ENCODE measurements around the gene ZNF516.

The ZNF516 gene

GRCh38 chr18:76392349-76392748, 102.7 kb downstream of the ZNF516 start:
- DNase-seq (ENCODE audit: insufficient read length, low spot score) (no peak), FAIRE-seq (no peak)
- no peak for TF ChIP-seq POLR2A (IDR thresholded peaks at IDR 0.05; ENCODE audit: low read depth, low read length)

- FAIRE-seq, result no peak
- no peak for DNase-seq (ENCODE audit: insufficient read length, low spot score)
- TF ChIP-seq POLR2A (IDR thresholded peaks at IDR 0.05; ENCODE audit: low read depth, low read length), result no peak
These were observed 103.3 kb downstream of the ZNF516 start for GRCh38 chr18:76391746-76392145.

DNA sequence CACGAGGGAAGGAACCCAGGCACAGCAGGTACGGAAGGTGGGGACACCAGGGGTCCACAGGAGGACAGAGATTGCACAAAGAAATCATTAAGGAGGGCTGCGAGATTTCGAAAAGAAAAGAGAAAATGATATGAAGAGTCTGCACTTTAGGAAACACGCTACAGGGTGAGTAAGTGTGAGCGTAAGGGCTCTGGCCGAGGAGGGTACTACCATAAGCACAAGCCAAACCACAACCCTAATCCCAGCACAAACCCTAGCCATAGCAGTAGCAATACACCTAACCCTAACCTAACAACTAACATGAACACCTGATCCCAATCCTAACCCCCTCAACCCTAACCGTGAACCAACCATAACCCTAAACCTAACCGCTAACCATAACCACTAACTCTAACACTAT, 104.0 kb downstream of the ZNF516 start:
- no peak for TF ChIP-seq POLR2A (IDR thresholded peaks at IDR 0.05; ENCODE audit: low read depth, low read length)
- FAIRE-seq (no peak), DNase-seq (ENCODE audit: insufficient read length, low spot score) (no peak)

- DNase-seq (ENCODE audit: insufficient read length, low spot score) (no peak), FAIRE-seq (no peak)
- no peak for TF ChIP-seq POLR2A (IDR thresholded peaks at IDR 0.05; ENCODE audit: low read depth, low read length)
These were observed 104.5 kb downstream of the ZNF516 start for GRCh38 chr18:76390452-76391035.

DNA sequence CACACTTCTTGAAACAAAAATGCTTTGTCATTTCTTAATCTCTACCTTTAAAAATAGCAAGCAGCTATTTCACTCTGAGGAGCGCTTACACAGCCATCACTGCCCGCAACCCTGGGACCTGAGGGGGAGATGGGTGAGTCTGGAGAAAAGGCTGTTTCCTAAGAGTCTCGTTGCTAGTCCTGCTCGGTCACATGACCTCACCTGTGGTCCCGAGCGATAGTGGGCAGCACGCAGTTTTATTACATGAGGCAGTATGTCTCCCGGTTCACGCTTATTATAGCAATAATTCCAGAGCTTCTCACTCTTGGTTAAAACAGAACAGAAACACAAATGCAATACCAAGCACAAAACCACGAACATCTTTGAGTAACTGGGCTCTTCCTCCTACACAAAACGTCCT, 105.3 kb downstream of the ZNF516 start:
- no peak for TF ChIP-seq POLR2A (IDR thresholded peaks at IDR 0.05; ENCODE audit: low read depth, low read length)
- DNase-seq (ENCODE audit: insufficient read length, low spot score), result no peak
- FAIRE-seq, result no peak

DNA sequence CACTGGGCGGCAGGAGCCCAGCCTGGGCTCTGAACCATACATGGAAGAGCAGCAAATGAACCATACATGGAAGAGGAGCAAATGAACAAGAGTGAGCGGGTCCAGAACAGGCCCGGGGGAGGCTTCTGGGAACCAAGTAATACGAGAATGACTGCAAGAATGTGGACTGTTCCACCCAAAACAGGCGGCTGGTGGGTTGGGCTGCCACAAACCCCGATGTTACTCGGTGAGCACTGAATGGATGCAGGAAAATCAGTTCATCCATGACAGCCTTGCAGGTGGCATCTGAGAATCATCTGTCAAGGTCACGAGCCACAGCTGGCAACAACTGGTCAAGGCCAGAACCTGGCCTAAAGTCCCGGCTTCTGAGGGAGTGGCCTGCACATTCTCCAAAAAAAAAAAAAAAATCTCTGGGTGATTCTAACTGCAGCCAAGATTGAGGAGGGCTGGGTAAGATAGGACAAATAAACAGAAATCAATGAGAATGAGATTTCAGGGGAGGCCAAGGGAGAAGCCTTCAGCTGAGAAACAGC, 106.1 kb downstream of the ZNF516 start:
- no peak for DNase-seq (ENCODE audit: insufficient read length, low spot score)
- no peak for TF ChIP-seq POLR2A (IDR thresholded peaks at IDR 0.05; ENCODE audit: low read depth, low read length)
- no peak for FAIRE-seq

- TF ChIP-seq POLR2A (IDR thresholded peaks at IDR 0.05; ENCODE audit: low read depth, low read length), result no peak
- no peak for DNase-seq (ENCODE audit: insufficient read length, low spot score)
- FAIRE-seq, result no peak
These were observed 106.8 kb downstream of the ZNF516 start for GRCh38 chr18:76388261-76388660.

DNA sequence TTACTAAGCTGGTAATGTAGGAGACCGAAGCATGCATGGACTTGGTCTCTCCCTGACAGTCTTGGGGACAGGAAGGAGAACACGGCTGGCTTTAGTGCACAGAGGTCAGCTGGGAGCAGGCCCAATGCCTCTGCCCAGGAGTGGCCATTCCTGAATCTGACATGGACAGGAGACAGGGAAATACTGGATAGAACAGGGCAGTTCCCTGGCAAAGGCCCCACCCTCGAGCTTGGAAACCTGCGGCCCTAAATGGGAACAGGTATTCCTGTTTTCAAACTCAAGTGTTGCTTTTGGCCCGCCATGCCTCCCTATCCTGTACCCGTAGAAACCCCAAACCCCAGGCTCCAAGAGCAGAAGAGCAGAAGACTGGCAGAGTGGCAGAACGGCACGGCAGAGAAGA, 107.4 kb downstream of the ZNF516 start:
- FAIRE-seq (no peak), DNase-seq (ENCODE audit: insufficient read length, low spot score) (no peak)
- TF ChIP-seq POLR2A (IDR thresholded peaks at IDR 0.05; ENCODE audit: low read depth, low read length), result no peak

GRCh38 chr18:76386886-76387285, 108.2 kb downstream of the ZNF516 start:
- FAIRE-seq, result no peak
- DNase-seq (ENCODE audit: insufficient read length, low spot score), result no peak
- no peak for TF ChIP-seq POLR2A (IDR thresholded peaks at IDR 0.05; ENCODE audit: low read depth, low read length)

DNA sequence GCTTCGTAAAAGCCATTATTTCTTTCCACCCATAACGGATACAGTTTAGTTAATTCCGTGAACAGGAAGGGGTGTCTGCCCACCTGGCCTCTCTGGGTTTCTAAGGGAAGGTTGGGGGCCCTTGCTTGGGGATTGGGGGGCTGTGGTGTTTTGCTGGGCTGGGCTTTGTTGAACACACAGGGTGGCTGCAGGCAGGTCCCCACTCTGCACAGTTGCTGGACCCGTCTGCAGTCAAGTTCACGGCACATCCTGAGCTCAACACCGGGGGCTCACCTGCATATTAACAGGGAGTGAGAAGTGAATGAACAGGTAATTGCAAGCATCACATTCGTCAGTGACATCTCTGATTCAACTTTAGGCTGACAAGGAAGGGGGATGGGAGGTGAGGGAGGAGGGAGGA, 109.0 kb downstream of the ZNF516 start:
- DNase-seq (ENCODE audit: insufficient read length, low spot score) (no peak), FAIRE-seq (no peak)
- no peak for TF ChIP-seq POLR2A (IDR thresholded peaks at IDR 0.05; ENCODE audit: low read depth, low read length)

GRCh38 chr18:76385681-76385975, 109.4 kb downstream of the ZNF516 start:
- TF ChIP-seq POLR2A (IDR thresholded peaks at IDR 0.05; ENCODE audit: low read depth, low read length), result no peak
- FAIRE-seq (no peak), DNase-seq (ENCODE audit: insufficient read length, low spot score) (no peak)

DNA sequence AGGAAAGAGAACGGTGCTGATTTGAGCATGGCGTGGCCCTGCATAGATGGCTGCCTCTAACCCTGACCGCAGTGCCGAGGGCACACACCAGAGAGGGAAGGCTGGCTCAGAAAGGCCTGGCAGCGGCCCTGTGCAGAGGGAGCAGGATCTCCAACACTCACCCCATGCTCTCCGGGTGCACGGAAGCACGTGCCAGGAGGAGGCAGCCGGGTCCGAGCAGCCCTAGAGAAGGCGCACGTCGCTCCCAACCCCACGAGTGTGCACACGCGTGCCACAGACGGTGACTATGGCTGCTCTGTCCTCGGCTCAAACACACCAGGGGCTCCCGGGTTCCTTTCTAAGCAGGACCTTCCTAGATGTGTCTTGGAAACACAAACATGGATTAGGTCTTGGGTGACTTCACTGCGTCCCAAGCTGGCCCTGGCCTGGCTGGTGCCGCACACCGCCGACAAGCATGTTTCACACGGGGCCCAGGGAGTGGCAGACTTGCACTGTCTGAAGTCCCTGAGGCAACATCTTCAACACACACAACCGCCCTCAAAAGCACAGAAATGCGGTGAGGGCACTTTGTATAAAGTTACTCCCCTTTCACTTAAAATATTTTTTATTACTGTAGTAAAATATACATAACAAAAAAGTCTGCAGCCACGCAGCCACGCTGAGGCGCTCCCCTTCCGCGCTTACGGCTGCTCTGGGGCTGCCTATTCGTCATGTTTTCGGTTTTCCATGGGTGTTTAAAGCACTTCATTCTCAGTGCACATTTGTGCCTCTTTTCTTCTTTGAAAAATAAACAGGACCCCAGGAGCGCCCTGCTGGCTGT, 110.0 kb downstream of the ZNF516 start:
- FAIRE-seq (no peak), DNase-seq (ENCODE audit: insufficient read length, low spot score) (no peak)
- no peak for TF ChIP-seq POLR2A (IDR thresholded peaks at IDR 0.05; ENCODE audit: low read depth, low read length)

GRCh38 chr18:76384114-76384790, 110.8 kb downstream of the ZNF516 start:
- FAIRE-seq (no peak), DNase-seq (ENCODE audit: insufficient read length, low spot score) (no peak)
- no peak for TF ChIP-seq POLR2A (IDR thresholded peaks at IDR 0.05; ENCODE audit: low read depth, low read length)

DNA sequence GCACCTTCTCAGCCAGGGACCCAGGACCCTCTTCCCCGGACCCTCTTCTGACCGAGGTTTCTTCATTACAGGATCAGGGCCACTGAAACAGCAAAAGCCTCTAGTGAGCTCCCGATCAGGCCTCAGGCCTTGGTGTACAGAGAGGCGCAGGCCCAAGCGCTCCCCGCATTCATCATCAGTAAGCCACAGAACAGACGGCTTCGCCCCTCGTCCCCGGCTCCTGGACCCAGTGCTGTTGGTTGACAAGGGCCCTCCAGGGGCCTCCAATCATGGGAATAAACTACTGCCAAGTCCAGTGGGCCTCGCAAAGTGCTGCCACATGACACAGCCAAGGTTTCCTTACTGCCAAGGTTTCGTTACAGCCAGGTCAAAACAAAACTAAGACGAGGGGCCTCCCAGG, 111.4 kb downstream of the ZNF516 start:
- DNase-seq (ENCODE audit: insufficient read length, low spot score) (no peak), FAIRE-seq (no peak)
- TF ChIP-seq POLR2A (IDR thresholded peaks at IDR 0.05; ENCODE audit: low read depth, low read length), result no peak

DNA sequence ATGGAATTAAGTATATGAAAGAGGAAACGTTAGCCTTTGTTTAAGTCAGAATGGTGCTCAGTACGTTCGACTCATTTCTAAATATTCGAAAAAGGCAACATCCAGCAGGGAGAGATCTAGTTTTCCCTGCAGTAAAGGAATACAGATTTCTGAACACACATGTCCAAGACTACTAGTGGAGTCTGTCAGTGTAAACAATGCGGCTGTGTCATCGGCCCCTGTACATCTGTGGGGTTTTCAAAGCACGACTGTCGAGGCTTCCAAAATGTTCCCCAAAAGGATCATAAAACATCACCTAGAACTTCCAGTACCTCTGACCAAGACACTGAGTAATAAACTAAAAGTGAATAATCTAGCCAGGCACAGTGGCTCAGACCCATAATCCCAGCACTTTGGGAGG, 112.8 kb downstream of the ZNF516 start:
- DNase-seq (ENCODE audit: insufficient read length, low spot score) (no peak), FAIRE-seq (no peak)
- no peak for TF ChIP-seq POLR2A (IDR thresholded peaks at IDR 0.05; ENCODE audit: low read depth, low read length)

All from H54 (cell line).